OCI-LY7 (cell line): ENCODE results near the gene CSNK2A2.

Experiments
- EZH2phosphoT487 ChIP-seq: fragments of 200-600 bp; sonication (generic); IDR thresholded peaks from 2 replicates; pipeline ENCODE4 v1.6.1; 2018; ENCODE audit warnings: low read depth, borderline replicate concordance, mild to moderate bottlenecking, mixed run types, antibody characterized with exemption, low read length, moderate library complexity, mixed read lengths
- TF ChIP-seq, protein P1 (sequence below): fragments of 200-600 bp; sonication (generic); conservative IDR thresholded peaks from 2 replicates; pipeline ENCODE4 v1.5.1; 2014; ENCODE audit warnings: mild to moderate bottlenecking, antibody characterized with exemption, low read length, moderate library complexity, mixed read lengths

DNA sequence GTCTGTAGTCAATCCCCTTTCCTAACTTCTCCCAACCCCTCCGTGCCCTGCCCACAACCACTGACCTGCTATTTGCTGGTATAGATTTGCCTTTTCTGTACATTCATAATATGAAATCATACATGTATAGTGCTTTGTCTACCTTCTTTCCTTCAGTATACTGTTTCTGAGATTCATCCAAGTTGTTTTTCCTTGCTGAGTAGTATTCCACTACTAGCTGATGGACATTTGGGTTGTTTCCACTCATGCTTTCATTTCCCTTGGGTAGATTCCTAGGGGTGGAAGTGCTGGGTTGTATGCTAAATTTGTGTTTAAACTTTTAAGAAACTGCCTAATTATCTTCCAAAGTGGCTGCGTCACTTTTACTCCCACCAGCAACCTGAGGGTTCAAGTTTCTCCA is 27.7 kb downstream of the CSNK2A2 start:
- TF ChIP-seq, protein P1, sequence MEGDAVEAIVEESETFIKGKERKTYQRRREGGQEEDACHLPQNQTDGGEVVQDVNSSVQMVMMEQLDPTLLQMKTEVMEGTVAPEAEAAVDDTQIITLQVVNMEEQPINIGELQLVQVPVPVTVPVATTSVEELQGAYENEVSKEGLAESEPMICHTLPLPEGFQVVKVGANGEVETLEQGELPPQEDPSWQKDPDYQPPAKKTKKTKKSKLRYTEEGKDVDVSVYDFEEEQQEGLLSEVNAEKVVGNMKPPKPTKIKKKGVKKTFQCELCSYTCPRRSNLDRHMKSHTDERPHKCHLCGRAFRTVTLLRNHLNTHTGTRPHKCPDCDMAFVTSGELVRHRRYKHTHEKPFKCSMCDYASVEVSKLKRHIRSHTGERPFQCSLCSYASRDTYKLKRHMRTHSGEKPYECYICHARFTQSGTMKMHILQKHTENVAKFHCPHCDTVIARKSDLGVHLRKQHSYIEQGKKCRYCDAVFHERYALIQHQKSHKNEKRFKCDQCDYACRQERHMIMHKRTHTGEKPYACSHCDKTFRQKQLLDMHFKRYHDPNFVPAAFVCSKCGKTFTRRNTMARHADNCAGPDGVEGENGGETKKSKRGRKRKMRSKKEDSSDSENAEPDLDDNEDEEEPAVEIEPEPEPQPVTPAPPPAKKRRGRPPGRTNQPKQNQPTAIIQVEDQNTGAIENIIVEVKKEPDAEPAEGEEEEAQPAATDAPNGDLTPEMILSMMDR = no peak
- TF ChIP-seq EZH2phosphoT487 = no peak
